GM12864 (cell line): ENCODE data around the gene CKS1B.
A peak's percentile ranks its signal among the peaks of the same experiment; 100 is the strongest.
"Not testable (repeated sequence)": the region's sequence is repeated elsewhere in the genome, so short reads cannot be mapped to it uniquely, and the experiment has no call there.

ENCODE experiments used
- DNase-seq: peaks from one replicate; pipeline ENCODE4 v3.0.0-alpha.2; 2011; ENCODE audit warnings: low read depth
- H3K4me3 ChIP-seq: 2 replicates; pipeline ENCODE4 v1.5.1; 2011; ENCODE audit warnings: mild to moderate bottlenecking, low read depth, low read length, control low read depth
- CTCF ChIP-seq: IDR thresholded peaks from 2 replicates; pipeline ENCODE4 v1.5.1; 2011; ENCODE audit warnings: low read depth, mild to moderate bottlenecking, moderate library complexity, low read length, control low read depth, inconsistent platforms; ENCODE audit errors: missing control alignments

The CKS1B gene

GRCh38 chr1:154972213-154972516 is 2.3 kb upstream of the CKS1B start:
- H3K4me3 ChIP-seq, result no peak overlapping the region
- DNase-seq, result no peak
- no peak for TF ChIP-seq CTCF

GRCh38 chr1:154972517-154973343 is 1.8 kb upstream of the CKS1B start:
- no peak for DNase-seq
- no peak for TF ChIP-seq CTCF
- peak overlapping the region; percentile 85 for H3K4me3 ChIP-seq

GRCh38 chr1:154973344-154974101 is 958 bp upstream of the CKS1B start:
- peak; percentile 88 for DNase-seq
- TF ChIP-seq CTCF, result peak; percentile 16
- peak overlapping the region; percentile 85 for H3K4me3 ChIP-seq

- no peak for TF ChIP-seq CTCF
- H3K4me3 ChIP-seq, result peak overlapping the region; percentile 85
- DNase-seq, result peak; percentile 93
Observed at GRCh38 chr1:154974808-154975408, 427 bp downstream of the CKS1B start.

GRCh38 chr1:154975409-154976059 is 1.1 kb downstream of the CKS1B start:
- H3K4me3 ChIP-seq, result peak overlapping the region; percentile 85
- no peak for TF ChIP-seq CTCF
- DNase-seq, result peak; percentile 59

- DNase-seq, result not testable (repeated sequence)
Observed at GRCh38 chr1:154977762-154978161, 3.3 kb downstream of the CKS1B start.

GRCh38 chr1:154978360-154978759 is 3.9 kb downstream of the CKS1B start:
- H3K4me3 ChIP-seq, result no peak overlapping the region
- no peak for DNase-seq
- TF ChIP-seq CTCF, result no peak

More at GRCh38 chr1:154977762-154978161, 3.3 kb downstream of the CKS1B start:
- H3K4me3 ChIP-seq, result not testable (repeated sequence)
